Measurements from ENCODE around the gene PSMD3. TPM values are rescaled to one million over a fixed set of nuclear protein-coding genes. Genes with fewer than 3 reads are reported as not detected.

PSMD3 gene
- total RNA-seq, 3 donors from 2014 or later (not counting 1 experiment from before 2014, with no cell fraction given), result 66.1 to 83.8 (median 78.9) TPM

DNA sequence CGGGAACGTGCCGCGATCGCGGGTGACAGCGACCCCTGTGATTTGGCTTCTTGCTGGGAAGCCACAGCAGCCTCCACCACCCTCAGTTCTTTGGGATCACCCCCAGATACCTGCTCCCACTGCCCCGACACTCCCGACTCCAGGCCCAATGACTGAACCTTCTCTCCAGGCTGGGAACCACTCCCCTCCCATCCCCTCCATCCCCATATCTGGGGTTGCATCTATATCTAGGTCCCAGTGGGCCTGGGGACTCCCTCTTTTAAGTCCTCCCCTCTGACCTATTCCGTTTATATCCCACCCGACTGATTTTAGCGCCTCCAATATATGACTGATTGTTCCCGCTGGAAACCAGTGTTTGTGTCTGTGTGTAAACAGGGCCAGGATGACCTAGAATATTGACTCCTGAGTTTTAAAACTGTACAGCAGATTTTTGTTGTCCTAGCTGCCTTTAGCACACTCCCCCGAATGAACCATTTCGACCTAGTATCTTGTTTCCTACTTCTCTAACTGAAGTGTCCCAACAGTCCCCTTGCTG, 667 bp downstream of the PSMD3 start:
- intact Hi-C loops (cut with micrococcal nuclease), result loop anchor here (2.0 kb wide), 1 partner anchor 116 kb away; the partner anchor contains the start of gene IKZF3
- Mint-ChIP-seq H3K4me3 (peak overlapping the region; percentile 98), H3K27ac (peak overlapping the region; percentile 99), H3K27me3 (ENCODE audit: low read depth in 2 of 2) (no peaks in the 10 kb centered on the region), H3K4me1 (peaks cover 29 to 30% of the 10 kb centered on the region in 2 donors), H3K9me3 (no peaks in the 10 kb centered on the region), H3K36me3 (peaks cover 11% of the 10 kb centered on the region)
- Histone ChIP-seq H3K4me1 (ENCODE audit: control insufficient read depth, insufficient read depth, low read length) (peaks cover 18% of the 10 kb centered on the region), H3K9me3 (ENCODE audit: control insufficient read depth, insufficient read depth, low read length) (no peaks in the 10 kb centered on the region), H3K36me3 (ENCODE audit: control insufficient read depth, insufficient read depth, low read length) (peaks cover 22% of the 10 kb centered on the region), H3K4me3 (ENCODE audit: low read length) (peak overlapping the region; percentile 70), H3K27ac (ENCODE audit: low read length) (peak overlapping the region; percentile 91), H3K27me3 (ENCODE audit: control insufficient read depth, insufficient read depth, low read length) (no peaks in the 10 kb centered on the region)
- DNase-seq (no peak), ATAC-seq (no peak)
- under 1% methylated on average over 15 of the region's 15 CpGs for WGBS (ENCODE audit: insufficient coverage)
- no peak for TF ChIP-seq CTCF (IDR thresholded peaks at IDR 0.05)

DNA sequence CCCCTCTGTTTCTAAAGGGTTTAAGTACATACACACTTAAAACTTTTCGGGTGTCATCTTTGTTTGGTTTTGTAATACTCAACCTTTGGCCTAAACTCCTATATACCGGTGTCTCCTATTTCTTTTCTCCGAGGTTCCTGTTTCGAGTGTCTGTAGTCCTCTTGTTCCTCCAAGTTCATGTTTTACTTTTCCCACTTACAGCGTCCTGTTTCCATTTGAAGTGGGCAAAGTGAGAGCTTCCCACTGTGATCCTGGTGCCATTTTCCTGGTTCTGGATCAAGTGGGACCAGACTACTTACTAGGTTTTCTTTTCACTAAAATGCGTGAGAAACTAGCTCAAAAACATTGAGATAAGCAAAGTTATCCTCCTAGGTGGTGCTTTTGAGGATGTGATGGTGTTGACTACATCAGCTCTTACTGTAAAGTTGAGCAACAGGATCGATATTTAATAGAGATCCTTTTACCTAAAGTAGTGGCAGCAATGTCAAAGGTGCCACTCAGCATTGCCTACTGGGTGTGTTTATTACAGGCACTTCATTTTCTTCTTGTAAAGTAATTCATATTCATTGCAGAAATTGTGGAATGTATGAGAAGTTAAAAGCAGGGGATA, 1.3 kb downstream of the PSMD3 start:
- Mint-ChIP-seq H3K4me1 (peaks cover 29 to 33% of the 10 kb centered on the region in 2 donors), H3K27me3 (ENCODE audit: low read depth in 2 of 2) (no peaks in the 10 kb centered on the region), H3K27ac (peak overlapping the region; percentile 99), H3K9me3 (no peaks in the 10 kb centered on the region), H3K4me3 (peak overlapping the region; percentile 98), H3K36me3 (peaks cover 16% of the 10 kb centered on the region)
- Histone ChIP-seq H3K4me1 (ENCODE audit: control insufficient read depth, insufficient read depth, low read length) (peaks cover 18% of the 10 kb centered on the region), H3K27ac (ENCODE audit: low read length) (peak overlapping the region; percentile 91), H3K4me3 (ENCODE audit: low read length) (no peak overlapping the region), H3K36me3 (ENCODE audit: control insufficient read depth, insufficient read depth, low read length) (peaks cover 28% of the 10 kb centered on the region), H3K9me3 (ENCODE audit: control insufficient read depth, insufficient read depth, low read length) (no peaks in the 10 kb centered on the region), H3K27me3 (ENCODE audit: control insufficient read depth, insufficient read depth, low read length) (no peaks in the 10 kb centered on the region)
- DNase-seq (no peak), ATAC-seq (no peak)
- no peak for TF ChIP-seq CTCF (IDR thresholded peaks at IDR 0.05)
- 18% methylated on average over 7 of the region's 7 CpGs for WGBS (ENCODE audit: insufficient coverage)
- intact Hi-C loops (cut with micrococcal nuclease), result loop anchor here (2.0 kb wide), 1 partner anchor 117 kb away; the partner anchor contains the start of gene IKZF3

- Histone ChIP-seq H3K27me3 (ENCODE audit: control insufficient read depth, insufficient read depth, low read length) (no peaks in the 10 kb centered on the region), H3K4me1 (ENCODE audit: control insufficient read depth, insufficient read depth, low read length) (no peaks in the 10 kb centered on the region), H3K4me3 (ENCODE audit: low read length) (no peak overlapping the region), H3K9me3 (ENCODE audit: control insufficient read depth, insufficient read depth, low read length) (no peaks in the 10 kb centered on the region), H3K36me3 (ENCODE audit: control insufficient read depth, insufficient read depth, low read length) (peaks cover 90% of the 10 kb centered on the region), H3K27ac (ENCODE audit: low read length) (no peak overlapping the region)
- ATAC-seq, result no peak
- no peak for TF ChIP-seq CTCF (IDR thresholded peaks at IDR 0.05)
- peaks cover 41% of the 10 kb centered on the region for H3K36me3 Mint-ChIP-seq
- intact Hi-C loops (cut with micrococcal nuclease), result no loop called here
- no peak overlapping the region for H3K4me3 Mint-ChIP-seq
- no peaks in the 10 kb centered on the region for H3K27me3 Mint-ChIP-seq (ENCODE audit: low read depth in 2 of 2)
- H3K27ac Mint-ChIP-seq, result peak overlapping the region in 1 of 2 donors; percentile 48
- DNase-seq, result no peak
- 93% methylated on average over 11 of the region's 11 CpGs for WGBS (ENCODE audit: insufficient coverage)
- peaks cover 5 to 10% of the 10 kb centered on the region in 2 donors for H3K4me1 Mint-ChIP-seq
- no peaks in the 10 kb centered on the region for H3K9me3 Mint-ChIP-seq
Observed at GRCh38 chr17:39988206-39988810, 7.7 kb downstream of the PSMD3 start.
